WTC11 (cell line): ENCODE measurements around the gene CIZ1. TPM values are rescaled to one million over a fixed set of nuclear protein-coding genes. Genes with fewer than 3 reads are reported as not detected.

Experiments used
- ATAC-seq: fragments of 200-7000 bp; cut with Tn5 transposase; 2 replicates; pipeline ENCODE4 v1.10.0; 2021; ENCODE audit warnings: mild to moderate bottlenecking, moderate library complexity
- CTCF ChIA-PET: fragments of 300-600 bp; sonication (Branson Sonifier 250); formaldehyde crosslinking; loops from one replicate; lab custom pipeline; 2021; ENCODE audit warnings: antibody characterized with exemption; lab: Charles Lee
- POLR2A ChIA-PET: fragments of 350-600 bp; sonication (Branson Sonifier 250); formaldehyde crosslinking; loops from one replicate; lab custom pipeline; 2021; ENCODE audit warnings: antibody characterized with exemption; lab: Charles Lee
- DNase-seq: peaks from one replicate; pipeline ENCODE4 v3.0.0; 2021; ENCODE audit warnings: low spot score
- H3K27ac Mint-ChIP-seq: 2 replicates; pipeline ENCODE4 v1.8.0; 2021; ENCODE audit warnings: mixed read lengths
- H3K27me3 Mint-ChIP-seq: 2 replicates; pipeline ENCODE4 v1.8.0; 2021; ENCODE audit warnings: low read depth, mild to moderate bottlenecking, moderate library complexity, mixed read lengths
- H3K36me3 Mint-ChIP-seq: 2 replicates; pipeline ENCODE4 v1.8.0; 2021; ENCODE audit warnings: mixed read lengths
- H3K4me1 Mint-ChIP-seq: 2 replicates; pipeline ENCODE4 v1.8.0; 2022; ENCODE audit warnings: mixed read lengths
- H3K4me3 Mint-ChIP-seq: 2 replicates; pipeline ENCODE4 v1.8.0; 2021; ENCODE audit warnings: mild to moderate bottlenecking, moderate library complexity, mixed read lengths
- H3K9me3 Mint-ChIP-seq: 2 replicates; pipeline ENCODE4 v1.8.0; 2021; ENCODE audit warnings: mixed read lengths
- CBFB ChIP-seq: sonication (generic); formaldehyde crosslinking; IDR thresholded peaks from 2 replicates; pipeline ENCODE4 v1.8.1; 2022; ENCODE audit warnings: mild to moderate bottlenecking, low read depth, missing genetic modification reagents
- ESRRA ChIP-seq: sonication (generic); formaldehyde crosslinking; IDR thresholded peaks from 2 replicates; pipeline ENCODE4 v1.8.1; 2022; ENCODE audit warnings: mild to moderate bottlenecking, missing genetic modification reagents, borderline replicate concordance
- GTF2I ChIP-seq: fragments of 250-450 bp; sonication (Bioruptor Pico); conservative IDR thresholded peaks from 2 replicates; pipeline ENCODE4 v1.4.0; 2021; ENCODE audit warnings: mild to moderate bottlenecking
- IRF2 ChIP-seq: sonication (generic); formaldehyde crosslinking; IDR thresholded peaks from 2 replicates; pipeline ENCODE4 v1.8.0; 2022; ENCODE audit warnings: low read depth, missing genetic modification reagents, borderline replicate concordance
- JAZF1 ChIP-seq: fragments of 250-450 bp; sonication (Bioruptor Pico); IDR thresholded peaks from 2 replicates; pipeline ENCODE4 v1.9.0; 2021; ENCODE audit warnings: moderate library complexity, mild to moderate bottlenecking, inconsistent platforms
- JUN ChIP-seq: sonication (generic); formaldehyde crosslinking; IDR thresholded peaks from 2 replicates; pipeline ENCODE4 v1.8.0; 2023; ENCODE audit warnings: mild to moderate bottlenecking, missing genetic modification reagents
- MXD4 ChIP-seq: fragments of 250-450 bp; sonication (Bioruptor Pico); IDR thresholded peaks from 2 replicates; pipeline ENCODE4 v1.8.0; 2021; ENCODE audit warnings: mild to moderate bottlenecking, moderate library complexity, borderline replicate concordance
- ZNF263 ChIP-seq: sonication (generic); formaldehyde crosslinking; IDR thresholded peaks from 2 replicates; pipeline ENCODE4 v1.8.1; 2022; ENCODE audit warnings: low read depth, mild to moderate bottlenecking, moderate library complexity, missing genetic modification reagents
- ZNF396 ChIP-seq: fragments of 250-450 bp; sonication (Bioruptor Pico); IDR thresholded peaks from 2 replicates; pipeline ENCODE4 v1.8.0; 2021; ENCODE audit warnings: mild to moderate bottlenecking, moderate library complexity, borderline replicate concordance
- ZNF671 ChIP-seq: fragments of 250-450 bp; sonication (Bioruptor Pico); IDR thresholded peaks from 2 replicates; pipeline ENCODE4 v1.8.0; 2021; ENCODE audit warnings: mild to moderate bottlenecking
- total RNA-seq: library from RNA; stranded (reverse); gene quantifications from 3 replicates; pipeline ENCODE4 v1.2.3, GENCODE V29; 2021
- TF ChIP-seq, protein P1 (sequence below): sonication (generic); formaldehyde crosslinking; IDR thresholded peaks from 2 replicates; pipeline ENCODE4 v1.8.0; 2022; ENCODE audit warnings: mild to moderate bottlenecking, missing genetic modification reagents
- TF ChIP-seq, protein P2 (sequence below): sonication (generic); formaldehyde crosslinking; IDR thresholded peaks from 2 replicates; pipeline ENCODE4 v1.8.1; 2022; ENCODE audit warnings: missing genetic modification reagents, borderline replicate concordance
- TF ChIP-seq, protein P3 (sequence below): sonication (generic); formaldehyde crosslinking; IDR thresholded peaks from 2 replicates; pipeline ENCODE4 v1.8.1; 2023; ENCODE audit warnings: mild to moderate bottlenecking, missing genetic modification reagents
- TF ChIP-seq, protein P4 (sequence below): sonication (generic); formaldehyde crosslinking; IDR thresholded peaks from 2 replicates; pipeline ENCODE4 v1.8.1; 2023; ENCODE audit warnings: mild to moderate bottlenecking, missing genetic modification reagents, moderate library complexity
- TF ChIP-seq, protein P5 (sequence below): fragments of 250-450 bp; sonication (Bioruptor Pico); conservative IDR thresholded peaks from 2 replicates; pipeline ENCODE4 v1.9.0; 2021; ENCODE audit warnings: mild to moderate bottlenecking
- TF ChIP-seq, protein P6 (sequence below): sonication (generic); formaldehyde crosslinking; IDR thresholded peaks from 2 replicates; pipeline ENCODE4 v1.8.1; 2022; ENCODE audit warnings: low read depth, mild to moderate bottlenecking, moderate library complexity, missing genetic modification reagents, borderline replicate concordance

Gene CIZ1
- total RNA-seq, 1 experiment from 2014 or later, result 90.2 TPM

DNA sequence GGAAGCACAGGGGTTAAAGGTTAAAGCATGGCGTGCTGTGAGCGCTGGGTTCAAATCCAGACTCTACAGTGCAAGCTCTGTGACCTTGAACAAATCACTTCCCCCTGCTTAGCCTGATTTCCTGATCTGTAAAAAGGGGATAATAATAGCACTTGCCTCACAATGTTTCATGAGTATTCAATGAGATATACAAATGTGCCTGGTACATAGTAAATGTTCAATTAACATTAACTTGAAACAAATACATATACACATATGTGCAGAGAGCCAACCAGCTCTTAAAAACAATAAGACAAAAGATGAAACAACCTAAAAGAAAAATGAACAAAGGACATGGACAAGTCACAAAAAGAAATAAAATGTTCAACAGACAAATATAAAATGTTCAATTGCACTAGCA lies 4.0 kb downstream of the CIZ1 start:
- TF ChIP-seq ZNF396 (CRISPR knock-in tag) (no peak), GTF2I (CRISPR knock-in tag) (no peak), IRF2 (CRISPR knock-in tag) (no peak), CBFB (no peak), JAZF1 (CRISPR knock-in tag) (no peak), ZNF671 (CRISPR knock-in tag) (no peak)
- TF ChIP-seq, protein P1, sequence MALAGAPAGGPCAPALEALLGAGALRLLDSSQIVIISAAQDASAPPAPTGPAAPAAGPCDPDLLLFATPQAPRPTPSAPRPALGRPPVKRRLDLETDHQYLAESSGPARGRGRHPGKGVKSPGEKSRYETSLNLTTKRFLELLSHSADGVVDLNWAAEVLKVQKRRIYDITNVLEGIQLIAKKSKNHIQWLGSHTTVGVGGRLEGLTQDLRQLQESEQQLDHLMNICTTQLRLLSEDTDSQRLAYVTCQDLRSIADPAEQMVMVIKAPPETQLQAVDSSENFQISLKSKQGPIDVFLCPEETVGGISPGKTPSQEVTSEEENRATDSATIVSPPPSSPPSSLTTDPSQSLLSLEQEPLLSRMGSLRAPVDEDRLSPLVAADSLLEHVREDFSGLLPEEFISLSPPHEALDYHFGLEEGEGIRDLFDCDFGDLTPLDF (CRISPR knock-in tag), result no peak
- TF ChIP-seq, protein P2, sequence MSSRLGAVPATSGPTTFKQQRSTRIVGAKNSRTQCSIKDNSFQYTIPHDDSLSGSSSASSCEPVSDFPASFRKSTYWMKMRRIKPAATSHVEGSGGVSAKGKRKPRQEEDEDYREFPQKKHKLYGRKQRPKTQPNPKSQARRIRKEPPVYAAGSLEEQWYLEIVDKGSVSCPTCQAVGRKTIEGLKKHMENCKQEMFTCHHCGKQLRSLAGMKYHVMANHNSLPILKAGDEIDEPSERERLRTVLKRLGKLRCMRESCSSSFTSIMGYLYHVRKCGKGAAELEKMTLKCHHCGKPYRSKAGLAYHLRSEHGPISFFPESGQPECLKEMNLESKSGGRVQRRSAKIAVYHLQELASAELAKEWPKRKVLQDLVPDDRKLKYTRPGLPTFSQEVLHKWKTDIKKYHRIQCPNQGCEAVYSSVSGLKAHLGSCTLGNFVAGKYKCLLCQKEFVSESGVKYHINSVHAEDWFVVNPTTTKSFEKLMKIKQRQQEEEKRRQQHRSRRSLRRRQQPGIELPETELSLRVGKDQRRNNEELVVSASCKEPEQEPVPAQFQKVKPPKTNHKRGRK (CRISPR knock-in tag), result no peak
- TF ChIP-seq, protein P3, sequence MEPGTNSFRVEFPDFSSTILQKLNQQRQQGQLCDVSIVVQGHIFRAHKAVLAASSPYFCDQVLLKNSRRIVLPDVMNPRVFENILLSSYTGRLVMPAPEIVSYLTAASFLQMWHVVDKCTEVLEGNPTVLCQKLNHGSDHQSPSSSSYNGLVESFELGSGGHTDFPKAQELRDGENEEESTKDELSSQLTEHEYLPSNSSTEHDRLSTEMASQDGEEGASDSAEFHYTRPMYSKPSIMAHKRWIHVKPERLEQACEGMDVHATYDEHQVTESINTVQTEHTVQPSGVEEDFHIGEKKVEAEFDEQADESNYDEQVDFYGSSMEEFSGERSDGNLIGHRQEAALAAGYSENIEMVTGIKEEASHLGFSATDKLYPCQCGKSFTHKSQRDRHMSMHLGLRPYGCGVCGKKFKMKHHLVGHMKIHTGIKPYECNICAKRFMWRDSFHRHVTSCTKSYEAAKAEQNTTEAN (CRISPR knock-in tag), result no peak
- H3K36me3 Mint-ChIP-seq, result peaks cover 25% of the 10 kb centered on the region

DNA sequence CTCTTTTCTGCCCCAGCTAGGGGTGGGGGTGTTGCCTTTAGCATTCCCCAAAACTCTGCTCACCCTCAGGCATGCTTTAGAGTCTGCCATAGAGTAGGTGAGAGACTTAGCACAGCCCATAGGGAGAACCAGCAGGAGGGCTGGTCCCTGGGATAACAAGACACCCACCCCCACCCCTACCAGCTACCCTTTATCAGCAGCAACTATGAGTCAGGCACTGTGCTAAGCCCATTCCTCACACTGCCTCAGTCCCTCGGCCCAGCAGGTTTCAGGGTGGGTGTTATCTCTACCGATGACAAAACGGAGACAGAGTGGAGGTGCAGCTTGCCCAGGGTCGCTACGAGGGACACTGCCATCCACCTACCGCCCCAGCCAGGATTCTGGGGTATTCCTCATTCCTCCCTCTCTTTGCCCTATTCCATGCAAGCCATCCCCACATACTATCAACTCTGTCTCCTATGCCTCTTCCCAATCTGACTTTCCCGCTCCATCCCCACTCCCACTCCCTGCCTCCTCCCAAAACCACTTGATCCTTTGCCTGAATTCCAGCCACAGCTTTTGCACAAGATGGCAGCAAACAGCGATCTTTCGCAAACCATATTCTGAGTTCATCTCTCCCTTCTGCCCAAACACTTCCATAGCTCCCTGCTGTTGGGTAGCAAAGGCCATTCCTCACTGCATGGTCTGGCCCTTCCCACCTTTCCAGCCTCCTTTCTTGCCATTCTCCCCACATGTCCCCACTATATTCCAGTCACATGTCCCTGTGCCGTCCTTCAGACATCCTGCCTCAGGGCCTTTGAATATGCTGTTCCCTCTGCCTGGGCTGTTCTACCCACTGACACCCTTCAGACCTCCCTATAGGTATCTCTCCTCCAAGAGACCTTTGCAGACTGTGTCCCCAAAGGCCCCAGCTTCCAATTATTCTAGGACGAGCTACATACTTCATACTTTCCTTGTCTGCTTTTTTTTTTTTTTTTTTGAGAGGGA lies 5.1 kb downstream of the CIZ1 start:
- H3K9me3 Mint-ChIP-seq, result no peaks in the 10 kb centered on the region
- POLR2A ChIA-PET, result interaction anchor here (0.7 kb wide), 1 partner anchor 537 kb away, joined by 3 read pairs; no protein-coding TSS in a partner anchor

More for the DNA sequence above, 4.0 kb downstream of the CIZ1 start:
- H3K4me1 Mint-ChIP-seq, result peaks cover 11% of the 10 kb centered on the region
- no peak for DNase-seq
- ChIA-PET CTCF (interaction anchor here (1.3 kb wide), 1 partner anchor 16 kb away, joined by 5 read pairs; the partner anchor contains the start of gene DNM1), POLR2A (interaction anchor here (0.7 kb wide), 1 partner anchor 536 kb away, joined by 3 read pairs; no protein-coding TSS in a partner anchor)
- no peak overlapping the region for H3K4me3 Mint-ChIP-seq
- no peaks in the 10 kb centered on the region for H3K9me3 Mint-ChIP-seq
- no peak for ATAC-seq
- H3K27ac Mint-ChIP-seq, result no peak overlapping the region
- H3K27me3 Mint-ChIP-seq, result peaks cover 5% of the 10 kb centered on the region

More for the DNA sequence above, 5.1 kb downstream of the CIZ1 start:
- ATAC-seq, result no peak
- CTCF ChIA-PET, result interaction anchor here (1.0 to 1.3 kb wide), 3 partner anchors 17 to 64 kb away, joined by 3 to 5 read pairs (median 3); partner anchors contain the start of gene DNM1
- H3K27me3 Mint-ChIP-seq, result no peaks in the 10 kb centered on the region
- TF ChIP-seq ZNF671 (CRISPR knock-in tag), result no peak
- TF ChIP-seq ZNF263 (CRISPR knock-in tag), result no peak
- no peak for TF ChIP-seq ESRRA (CRISPR knock-in tag)
- TF ChIP-seq, protein P4, sequence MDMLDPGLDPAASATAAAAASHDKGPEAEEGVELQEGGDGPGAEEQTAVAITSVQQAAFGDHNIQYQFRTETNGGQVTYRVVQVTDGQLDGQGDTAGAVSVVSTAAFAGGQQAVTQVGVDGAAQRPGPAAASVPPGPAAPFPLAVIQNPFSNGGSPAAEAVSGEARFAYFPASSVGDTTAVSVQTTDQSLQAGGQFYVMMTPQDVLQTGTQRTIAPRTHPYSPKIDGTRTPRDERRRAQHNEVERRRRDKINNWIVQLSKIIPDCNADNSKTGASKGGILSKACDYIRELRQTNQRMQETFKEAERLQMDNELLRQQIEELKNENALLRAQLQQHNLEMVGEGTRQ (CRISPR knock-in tag), result no peak
- no peak for TF ChIP-seq MXD4 (CRISPR knock-in tag)
- TF ChIP-seq, protein P5, sequence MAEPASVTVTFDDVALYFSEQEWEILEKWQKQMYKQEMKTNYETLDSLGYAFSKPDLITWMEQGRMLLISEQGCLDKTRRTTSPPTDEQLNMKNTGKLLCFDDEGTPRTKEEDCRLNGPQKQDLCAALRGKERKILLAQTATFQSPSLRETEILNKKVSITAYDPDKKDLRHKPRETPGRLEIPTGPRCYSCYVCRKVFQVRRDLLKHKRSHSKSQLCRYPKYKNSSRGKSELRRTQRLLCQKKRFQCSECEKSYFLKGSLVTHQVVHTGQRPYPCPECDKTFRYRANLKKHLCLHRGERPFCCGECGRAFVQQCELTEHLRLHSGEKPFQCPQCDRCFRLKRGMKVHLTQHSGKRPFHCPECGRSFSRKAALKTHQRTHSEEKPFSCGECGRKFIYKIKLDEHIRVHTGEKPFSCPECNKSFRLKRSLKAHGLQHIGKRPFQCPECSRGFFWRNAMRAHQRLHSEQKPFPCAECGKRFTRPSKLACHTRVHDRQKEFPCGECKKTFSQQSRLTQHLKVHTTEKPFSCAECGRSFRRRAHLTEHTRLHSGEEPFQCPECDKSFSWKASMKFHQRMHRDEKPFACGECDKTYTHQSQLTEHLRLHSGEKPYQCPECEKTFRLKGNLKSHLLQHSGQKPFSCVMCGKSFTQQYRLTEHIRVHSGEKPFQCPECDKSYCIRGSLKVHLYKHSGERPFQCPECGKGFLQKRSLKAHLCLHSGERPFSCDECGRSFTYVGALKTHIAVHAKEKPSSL, result no peak
- no peak for TF ChIP-seq JUN (CRISPR knock-in tag)
- TF ChIP-seq, protein P6, sequence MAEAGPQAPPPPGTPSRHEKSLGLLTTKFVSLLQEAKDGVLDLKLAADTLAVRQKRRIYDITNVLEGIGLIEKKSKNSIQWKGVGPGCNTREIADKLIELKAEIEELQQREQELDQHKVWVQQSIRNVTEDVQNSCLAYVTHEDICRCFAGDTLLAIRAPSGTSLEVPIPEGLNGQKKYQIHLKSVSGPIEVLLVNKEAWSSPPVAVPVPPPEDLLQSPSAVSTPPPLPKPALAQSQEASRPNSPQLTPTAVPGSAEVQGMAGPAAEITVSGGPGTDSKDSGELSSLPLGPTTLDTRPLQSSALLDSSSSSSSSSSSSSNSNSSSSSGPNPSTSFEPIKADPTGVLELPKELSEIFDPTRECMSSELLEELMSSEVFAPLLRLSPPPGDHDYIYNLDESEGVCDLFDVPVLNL (CRISPR knock-in tag), result no peak
- no peak overlapping the region for H3K4me3 Mint-ChIP-seq
- H3K27ac Mint-ChIP-seq, result no peak overlapping the region
- peaks cover 7% of the 10 kb centered on the region for H3K4me1 Mint-ChIP-seq
- no peak for DNase-seq
- peaks cover 25% of the 10 kb centered on the region for H3K36me3 Mint-ChIP-seq
